ENCODE results near the gene AIFM2. TPM values are rescaled to one million over a fixed set of nuclear protein-coding genes. Genes with fewer than 3 reads are reported as not detected.
"Not testable (repeated sequence)": the region's sequence is repeated elsewhere in the genome, so short reads cannot be mapped to it uniquely, and the experiment has no call there.

Gene AIFM2
- total and polyA plus RNA-seq, 3 donors from 2014 or later, result 7.1 to 9.7 (median 7.1) TPM

- Histone ChIP-seq H3K36me3 (ENCODE audit: low read depth, missing control alignments) (no peaks in the 10 kb centered on the region), H3K27ac (no peak overlapping the region), H3K4me1 (peaks cover 4% of the 10 kb centered on the region), H3K9me3 (no peaks in the 10 kb centered on the region), H3K27me3 (no peaks in the 10 kb centered on the region), H3K4me3 (no peak overlapping the region)
- intact Hi-C loops (cut with DNase I; ENCODE audit: low total_unique reads), result no loop called here
- no peak for TF ChIP-seq POLR2A (IDR thresholded peaks at IDR 0.05)
- TF ChIP-seq CTCF (IDR thresholded peaks at IDR 0.05), result no peak
- no peak for DNase-seq
- WGBS, 2 donors, result 63 to 68% methylated on average over 1 of the region's 1 CpG
Measured at GRCh38 chr10:70160798-70161197, 28.2 kb upstream of the AIFM2 start.

GRCh38 chr10:70159366-70159765 lies 26.7 kb upstream of the AIFM2 start:
- intact Hi-C loops (cut with DNase I; ENCODE audit: low total_unique reads); H3K4me3 ChIP-seq; H3K27me3 ChIP-seq; H3K27ac ChIP-seq; H3K4me1 ChIP-seq; DNase-seq; H3K36me3 ChIP-seq (ENCODE audit: low read depth, missing control alignments); H3K9me3 ChIP-seq: not testable (repeated sequence)
- WGBS, 2 donors, result 90 to 91% methylated on average over 3 of the region's 3 CpGs

- WGBS, 2 donors, result 33 to 44% methylated on average over 2 of the region's 2 CpGs
- H3K36me3 ChIP-seq (ENCODE audit: low read depth, missing control alignments), result no peaks in the 10 kb centered on the region
Measured at GRCh38 chr10:70158113-70158512, 25.5 kb upstream of the AIFM2 start.

GRCh38 chr10:70155255-70155838 lies 22.7 kb upstream of the AIFM2 start:
- H3K4me3 ChIP-seq, result no peak overlapping the region
- H3K9me3 ChIP-seq, result no peaks in the 10 kb centered on the region
- H3K27me3 ChIP-seq, result no peaks in the 10 kb centered on the region
- intact Hi-C loops (cut with DNase I; ENCODE audit: low total_unique reads), result no loop called here
- no peak for DNase-seq
- TF ChIP-seq CTCF (IDR thresholded peaks at IDR 0.05) (no peak), POLR2A (IDR thresholded peaks at IDR 0.05) (no peak)
- H3K4me1 ChIP-seq, result peaks cover 4% of the 10 kb centered on the region
- no peak overlapping the region for H3K27ac ChIP-seq
- no peaks in the 10 kb centered on the region for H3K36me3 ChIP-seq (ENCODE audit: low read depth, missing control alignments)
- WGBS, 2 donors, result 36 to 59% methylated on average over 3 of the region's 3 CpGs

More at GRCh38 chr10:70158113-70158512, 25.5 kb upstream of the AIFM2 start:
- Histone ChIP-seq H3K27ac (no peak overlapping the region), H3K4me1 (peaks cover 4% of the 10 kb centered on the region), H3K27me3 (no peaks in the 10 kb centered on the region), H3K4me3 (no peak overlapping the region), H3K9me3 (no peaks in the 10 kb centered on the region)
- intact Hi-C loops (cut with DNase I; ENCODE audit: low total_unique reads), result no loop called here
- no peak for DNase-seq
- TF ChIP-seq CTCF (IDR thresholded peaks at IDR 0.05), result no peak
- TF ChIP-seq POLR2A (IDR thresholded peaks at IDR 0.05), result no peak

- peaks cover 16% of the 10 kb centered on the region for H3K4me1 ChIP-seq
- H3K27ac ChIP-seq, result no peak overlapping the region
- TF ChIP-seq CTCF (IDR thresholded peaks at IDR 0.05), result no peak
- TF ChIP-seq POLR2A (IDR thresholded peaks at IDR 0.05), result no peak
- no peaks in the 10 kb centered on the region for H3K27me3 ChIP-seq
- H3K36me3 ChIP-seq (ENCODE audit: low read depth, missing control alignments), result no peaks in the 10 kb centered on the region
- DNase-seq, result no peak
- H3K9me3 ChIP-seq, result no peaks in the 10 kb centered on the region
- 74 to 86% methylated on average over 5 of the region's 5 CpGs for WGBS, 2 donors
- intact Hi-C loops (cut with DNase I; ENCODE audit: low total_unique reads), result no loop called here
- H3K4me3 ChIP-seq, result no peak overlapping the region
Measured at GRCh38 chr10:70148516-70148915, 15.9 kb upstream of the AIFM2 start.

Data from testis (tissue), 3 donors.